Left ventricle myocardium inferior (tissue), 1 donor: Measurements from ENCODE around the gene MMP25. TPM values are rescaled to one million over a fixed set of nuclear protein-coding genes. Genes with fewer than 3 reads are reported as not detected.

Source experiments
- DNase-seq: peaks from one replicate; pipeline ENCODE4 v3.0.0-alpha.2; 2020
- H3K27ac ChIP-seq: fragments of 200-600 bp; replicated peaks from 2 replicates; pipeline ENCODE4 v1.8.0; 2021
- H3K27me3 ChIP-seq: fragments of 200-600 bp; 2 replicates; pipeline ENCODE4 v1.8.0; 2021; ENCODE audit warnings: low read depth
- H3K36me3 ChIP-seq: fragments of 200-600 bp; 2 replicates; pipeline ENCODE4 v1.8.0; 2021
- H3K4me1 ChIP-seq: fragments of 200-600 bp; 2 replicates; pipeline ENCODE4 v1.8.0; 2021
- H3K4me3 ChIP-seq: fragments of 200-600 bp; 2 replicates; pipeline ENCODE4 v1.8.0; 2021; ENCODE audit warnings: mild to moderate bottlenecking, moderate library complexity
- H3K9me3 ChIP-seq: fragments of 200-600 bp; replicated peaks from 2 replicates; pipeline ENCODE4 v1.8.0; 2021
- intact Hi-C: fragments of 100-400 bp; cut with micrococcal nuclease; formaldehyde crosslinking; loops from one replicate; pipeline ENCODE4 v1.11.0; 2022
- total RNA-seq: library from RNA; stranded (reverse); fragmentation: NEBNext Ultra II Directional; extraction: Animal tissue kit (Norgen Biotek cat#: 25700); gene quantifications from one replicate; pipeline ENCODE4 v1.2.1, GENCODE V29; 2021
- TF ChIP-seq, protein P1 (sequence below): fragments of 200-600 bp; IDR thresholded peaks from 2 replicates; pipeline ENCODE4 v1.8.0; 2021; ENCODE audit warnings: antibody characterized with exemption, mild to moderate bottlenecking, borderline replicate concordance
- donor health status: DM: no; HTN: yes; CAD: no; lungs with severe emphysema.

The MMP25 gene
- total RNA-seq, 1 donor from 2014 or later = 1.2 TPM

DNA sequence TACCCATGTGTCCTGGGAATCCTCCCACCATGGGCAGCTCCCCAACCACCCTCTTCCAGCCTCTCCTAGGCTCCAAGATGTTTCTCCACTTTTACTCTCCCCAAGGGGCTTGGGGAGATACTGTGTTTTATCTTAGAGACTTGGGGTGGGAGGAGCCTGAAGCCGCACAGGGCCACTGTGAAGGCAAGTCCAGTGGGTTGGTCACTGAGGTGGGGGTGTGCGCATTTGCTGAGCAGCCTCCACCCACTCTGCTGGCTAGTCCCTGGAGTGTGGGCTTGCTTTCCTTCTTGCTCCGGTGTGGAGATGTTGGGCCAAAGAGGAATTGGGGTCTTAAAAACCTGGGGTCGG is 37.7 kb upstream of the MMP25 start:
- Histone ChIP-seq H3K4me1 (peaks cover 6% of the 10 kb centered on the region), H3K4me3 (no peak overlapping the region), H3K27me3 (peaks cover 91% of the 10 kb centered on the region), H3K9me3 (no peaks in the 10 kb centered on the region), H3K36me3 (no peaks in the 10 kb centered on the region), H3K27ac (no peak overlapping the region)
- TF ChIP-seq, protein P1, sequence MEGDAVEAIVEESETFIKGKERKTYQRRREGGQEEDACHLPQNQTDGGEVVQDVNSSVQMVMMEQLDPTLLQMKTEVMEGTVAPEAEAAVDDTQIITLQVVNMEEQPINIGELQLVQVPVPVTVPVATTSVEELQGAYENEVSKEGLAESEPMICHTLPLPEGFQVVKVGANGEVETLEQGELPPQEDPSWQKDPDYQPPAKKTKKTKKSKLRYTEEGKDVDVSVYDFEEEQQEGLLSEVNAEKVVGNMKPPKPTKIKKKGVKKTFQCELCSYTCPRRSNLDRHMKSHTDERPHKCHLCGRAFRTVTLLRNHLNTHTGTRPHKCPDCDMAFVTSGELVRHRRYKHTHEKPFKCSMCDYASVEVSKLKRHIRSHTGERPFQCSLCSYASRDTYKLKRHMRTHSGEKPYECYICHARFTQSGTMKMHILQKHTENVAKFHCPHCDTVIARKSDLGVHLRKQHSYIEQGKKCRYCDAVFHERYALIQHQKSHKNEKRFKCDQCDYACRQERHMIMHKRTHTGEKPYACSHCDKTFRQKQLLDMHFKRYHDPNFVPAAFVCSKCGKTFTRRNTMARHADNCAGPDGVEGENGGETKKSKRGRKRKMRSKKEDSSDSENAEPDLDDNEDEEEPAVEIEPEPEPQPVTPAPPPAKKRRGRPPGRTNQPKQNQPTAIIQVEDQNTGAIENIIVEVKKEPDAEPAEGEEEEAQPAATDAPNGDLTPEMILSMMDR = no peak
- intact Hi-C loops = no loop called here
- no peak for DNase-seq

DNA sequence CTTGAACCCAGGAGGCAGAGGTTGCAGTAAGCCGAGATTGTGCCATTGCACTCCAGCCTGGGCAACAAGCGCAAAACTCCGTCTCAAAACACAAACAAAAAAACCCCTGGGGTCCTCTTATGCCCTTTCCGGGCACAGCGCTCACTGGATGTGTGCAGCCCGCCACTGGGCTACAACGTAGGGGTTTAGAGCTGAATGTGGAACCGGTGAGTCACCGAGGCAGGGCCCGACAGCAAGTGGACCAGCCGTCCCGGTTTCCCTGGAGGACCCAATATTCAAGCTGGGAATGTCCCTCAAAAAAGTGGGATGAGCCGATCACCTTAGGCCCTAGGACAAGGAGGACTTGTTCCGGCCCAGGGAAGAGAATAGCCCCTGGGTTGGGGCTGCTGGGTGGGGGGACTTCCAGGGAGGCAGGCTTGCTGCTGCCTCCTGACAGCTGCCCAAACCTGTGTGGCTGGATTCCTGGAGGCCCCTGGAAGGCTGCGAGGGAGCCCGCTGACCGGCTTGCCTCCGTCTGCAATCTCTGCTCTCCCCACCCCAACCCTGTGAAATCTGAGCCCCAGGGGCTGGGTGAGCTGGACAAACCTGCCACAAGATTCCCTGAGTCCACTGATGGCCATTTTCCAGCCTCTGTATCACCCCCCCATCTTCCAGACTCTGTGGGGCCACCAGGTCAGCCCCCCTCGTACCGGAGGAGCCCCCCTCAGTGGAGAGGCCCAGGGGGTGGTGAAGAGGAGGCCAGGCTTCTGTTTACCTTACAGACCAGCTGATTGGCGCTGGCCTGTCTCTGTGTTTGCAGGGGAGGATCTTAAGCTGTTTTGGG is 36.6 kb upstream of the MMP25 start:
- Histone ChIP-seq H3K36me3 (no peaks in the 10 kb centered on the region), H3K27me3 (peaks cover 100% of the 10 kb centered on the region), H3K27ac (no peak overlapping the region), H3K4me3 (no peak overlapping the region), H3K9me3 (no peaks in the 10 kb centered on the region), H3K4me1 (peaks cover 4% of the 10 kb centered on the region)
- intact Hi-C loops = no loop called here
- no peak for DNase-seq
- TF ChIP-seq, protein P1 = no peak

DNA sequence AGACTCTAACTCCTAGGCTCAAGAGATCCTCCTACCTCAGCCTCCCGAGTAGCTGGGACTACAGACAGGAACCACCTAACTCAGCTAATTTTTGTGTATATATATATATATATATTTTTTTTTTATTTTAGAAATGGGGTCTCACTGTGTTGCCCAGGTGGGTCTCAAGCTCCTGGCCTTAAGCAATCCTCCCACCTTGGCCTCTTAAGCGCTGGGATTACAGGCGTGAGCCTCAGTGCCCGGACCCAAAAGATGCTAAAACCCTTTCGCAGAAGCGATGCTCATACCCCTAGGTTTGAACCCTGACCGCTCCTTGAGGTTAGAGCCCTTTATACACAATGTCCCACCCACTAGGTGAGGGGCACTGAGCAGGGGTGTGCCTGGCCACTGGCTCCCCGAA is 35.9 kb upstream of the MMP25 start:
- TF ChIP-seq, protein P1 = no peak
- intact Hi-C loops = no loop called here
- no peaks in the 10 kb centered on the region for H3K4me1 ChIP-seq
- H3K4me3 ChIP-seq = no peak overlapping the region
- no peaks in the 10 kb centered on the region for H3K9me3 ChIP-seq
- H3K27me3 ChIP-seq = peaks cover 100% of the 10 kb centered on the region
- H3K27ac ChIP-seq = no peak overlapping the region
- no peaks in the 10 kb centered on the region for H3K36me3 ChIP-seq
- DNase-seq = no peak

DNA sequence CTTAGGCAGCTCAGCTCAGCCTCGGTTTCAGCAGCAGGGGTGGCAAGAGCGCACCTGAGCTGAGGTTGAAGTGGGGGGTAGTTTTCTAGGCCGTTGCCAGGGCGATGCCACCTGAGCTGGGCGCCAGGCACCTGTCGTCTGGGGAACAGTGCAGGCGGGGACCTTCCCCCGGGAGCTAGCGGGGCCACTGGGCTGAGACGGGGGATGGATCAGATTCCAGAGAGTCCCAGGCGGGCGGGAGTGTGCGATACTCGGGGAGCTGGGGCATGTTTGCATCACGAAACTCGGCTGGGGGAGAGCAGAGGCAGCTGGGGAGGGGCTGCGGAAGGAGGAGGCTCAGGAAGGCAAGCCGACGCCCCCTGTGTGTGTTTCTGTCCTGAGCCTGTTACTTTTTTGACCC is 34.1 kb upstream of the MMP25 start:
- no peak overlapping the region for H3K27ac ChIP-seq
- TF ChIP-seq, protein P1 = no peak
- H3K9me3 ChIP-seq = no peaks in the 10 kb centered on the region
- H3K4me1 ChIP-seq = no peaks in the 10 kb centered on the region
- peaks cover 97% of the 10 kb centered on the region for H3K27me3 ChIP-seq
- intact Hi-C loops = no loop called here
- no peaks in the 10 kb centered on the region for H3K36me3 ChIP-seq
- H3K4me3 ChIP-seq = no peak overlapping the region
- DNase-seq = no peak

DNA sequence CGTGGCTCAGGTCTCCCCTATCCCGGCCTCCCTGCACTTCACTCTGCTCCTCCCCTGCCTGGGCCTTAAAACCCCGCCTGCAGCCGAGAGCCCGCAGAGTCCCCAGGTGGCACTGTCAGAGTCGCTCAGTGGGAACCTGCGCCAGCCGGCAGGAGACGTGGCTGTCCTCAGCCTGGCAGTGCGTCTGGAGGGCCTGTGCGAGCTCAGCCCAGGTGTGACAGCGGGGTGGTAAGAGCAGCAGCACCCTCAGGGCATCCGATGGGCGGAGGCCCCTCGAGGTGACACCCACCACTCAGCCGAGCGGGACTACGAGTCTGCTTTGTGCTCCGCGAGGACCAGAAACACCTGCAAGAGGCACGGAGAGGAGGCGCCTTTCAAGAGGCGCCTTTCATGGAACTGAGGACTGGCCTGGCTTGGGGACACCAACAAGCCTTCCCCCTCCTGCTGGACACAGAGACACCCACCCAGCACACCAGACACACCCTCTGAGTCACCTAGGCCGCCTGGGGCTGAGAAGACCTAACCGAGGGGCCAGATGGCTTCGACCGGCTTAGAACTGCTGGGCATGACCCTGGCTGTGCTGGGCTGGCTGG is 33.4 kb upstream of the MMP25 start, which contains the start of gene CLDN9:
Gene CLDN9 (plus strand): TSS at position 96 of the 593 bp plus-strand sequence. CDS start 440 bp downstream, at position 536.
- H3K27me3 ChIP-seq = peaks cover 97% of the 10 kb centered on the region

More for the DNA sequence above, 33.4 kb upstream of the MMP25 start, which contains the start of gene CLDN9:
- intact Hi-C loops = no loop called here
- H3K36me3 ChIP-seq = no peaks in the 10 kb centered on the region
- no peaks in the 10 kb centered on the region for H3K9me3 ChIP-seq
- H3K4me1 ChIP-seq = peaks cover 2% of the 10 kb centered on the region
- TF ChIP-seq, protein P1 = no peak
- no peak for DNase-seq
- no peak within 1 kb of the TSS for H3K27ac ChIP-seq
- H3K4me3 ChIP-seq = no peak within 1 kb of the TSS
